ENCODE results near the gene MMP20. TPM values are rescaled to one million over a fixed set of nuclear protein-coding genes. Genes with fewer than 3 reads are reported as not detected.

Gene MMP20
- total and polyA plus RNA-seq, 8 donors = not detected

DNA sequence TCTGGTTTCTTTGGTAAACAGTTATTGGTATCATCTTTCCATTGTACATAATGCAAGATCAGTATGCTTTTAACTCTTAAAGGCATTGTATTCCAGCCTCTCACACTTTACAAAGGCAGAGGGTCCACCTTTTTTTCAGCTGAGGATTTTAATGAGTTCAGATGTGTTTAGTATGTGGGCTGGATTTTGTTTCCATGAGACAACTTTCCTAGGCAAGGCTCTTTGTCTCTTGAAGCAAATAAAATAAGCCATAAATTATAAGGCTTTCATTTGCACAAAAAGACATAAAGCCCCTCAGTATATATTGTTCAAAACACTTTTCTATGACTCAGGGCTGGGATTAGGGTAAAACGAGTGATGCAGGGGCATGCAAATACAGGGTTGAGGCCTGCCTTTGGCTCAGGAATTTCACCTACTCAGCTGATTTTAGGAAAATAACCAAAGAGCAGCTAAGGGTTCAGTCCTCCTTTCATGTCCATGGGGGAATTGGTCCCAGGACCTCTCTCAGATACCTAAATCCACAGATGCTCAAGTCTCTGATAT lies 7.6 kb downstream of the MMP20 start:
- H3K27ac ChIP-seq = no peak overlapping the region
- H3K4me3 ChIP-seq = no peak overlapping the region
- no peaks in the 10 kb centered on the region for H3K9me3 ChIP-seq
- TF ChIP-seq, protein P1, sequence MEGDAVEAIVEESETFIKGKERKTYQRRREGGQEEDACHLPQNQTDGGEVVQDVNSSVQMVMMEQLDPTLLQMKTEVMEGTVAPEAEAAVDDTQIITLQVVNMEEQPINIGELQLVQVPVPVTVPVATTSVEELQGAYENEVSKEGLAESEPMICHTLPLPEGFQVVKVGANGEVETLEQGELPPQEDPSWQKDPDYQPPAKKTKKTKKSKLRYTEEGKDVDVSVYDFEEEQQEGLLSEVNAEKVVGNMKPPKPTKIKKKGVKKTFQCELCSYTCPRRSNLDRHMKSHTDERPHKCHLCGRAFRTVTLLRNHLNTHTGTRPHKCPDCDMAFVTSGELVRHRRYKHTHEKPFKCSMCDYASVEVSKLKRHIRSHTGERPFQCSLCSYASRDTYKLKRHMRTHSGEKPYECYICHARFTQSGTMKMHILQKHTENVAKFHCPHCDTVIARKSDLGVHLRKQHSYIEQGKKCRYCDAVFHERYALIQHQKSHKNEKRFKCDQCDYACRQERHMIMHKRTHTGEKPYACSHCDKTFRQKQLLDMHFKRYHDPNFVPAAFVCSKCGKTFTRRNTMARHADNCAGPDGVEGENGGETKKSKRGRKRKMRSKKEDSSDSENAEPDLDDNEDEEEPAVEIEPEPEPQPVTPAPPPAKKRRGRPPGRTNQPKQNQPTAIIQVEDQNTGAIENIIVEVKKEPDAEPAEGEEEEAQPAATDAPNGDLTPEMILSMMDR (IDR thresholded peaks at IDR 0.05) = no peak
- WGBS, 2 donors = 62 to 81% methylated on average over 1 of the region's 1 CpG
- intact Hi-C loops (cut with DNase I) = no loop called here
- no peak for FAIRE-seq
- no peak for DNase-seq
- no peak for ATAC-seq
- H3K36me3 ChIP-seq = no peaks in the 10 kb centered on the region
- no peaks in the 10 kb centered on the region for H3K4me1 ChIP-seq
- no peaks in the 10 kb centered on the region for H3K27me3 ChIP-seq

DNA sequence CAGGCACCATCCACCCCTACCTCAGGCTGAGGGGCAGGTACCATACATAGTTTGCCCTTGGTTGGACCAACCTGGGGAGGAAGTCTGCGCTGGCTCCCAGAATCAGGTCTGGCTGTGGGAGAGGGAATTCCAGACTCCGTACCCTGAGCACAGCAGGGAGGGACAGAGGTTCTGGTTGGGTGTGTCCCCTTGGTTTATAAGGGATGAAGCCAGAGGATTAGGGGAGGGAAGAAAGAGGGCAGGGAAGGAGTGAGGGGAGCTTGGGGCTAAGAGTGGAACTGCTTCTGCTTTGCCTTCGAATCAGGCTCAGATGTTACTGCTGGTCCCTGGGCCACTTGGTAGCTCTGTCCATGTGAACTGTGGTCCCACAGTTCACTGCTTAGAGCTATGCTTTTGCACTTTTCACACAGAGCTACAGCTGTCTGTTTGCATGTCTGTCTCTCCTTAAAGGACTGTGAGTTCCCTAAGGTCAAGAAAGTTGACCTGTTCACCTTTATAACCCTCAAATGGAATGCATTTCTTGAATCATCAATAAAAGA lies 9.2 kb downstream of the MMP20 start:
- intact Hi-C loops (cut with DNase I) = no loop called here
- ATAC-seq (no peak), DNase-seq (no peak), FAIRE-seq (no peak)
- TF ChIP-seq, protein P1 (IDR thresholded peaks at IDR 0.05) = no peak
- H3K27ac ChIP-seq = no peak overlapping the region
- H3K36me3 ChIP-seq = no peaks in the 10 kb centered on the region
- H3K4me1 ChIP-seq = no peaks in the 10 kb centered on the region
- H3K9me3 ChIP-seq = no peaks in the 10 kb centered on the region
- no peaks in the 10 kb centered on the region for H3K27me3 ChIP-seq
- no peak overlapping the region for H3K4me3 ChIP-seq
- 76 to 82% methylated on average over 3 of the region's 3 CpGs for WGBS, 2 donors

DNA sequence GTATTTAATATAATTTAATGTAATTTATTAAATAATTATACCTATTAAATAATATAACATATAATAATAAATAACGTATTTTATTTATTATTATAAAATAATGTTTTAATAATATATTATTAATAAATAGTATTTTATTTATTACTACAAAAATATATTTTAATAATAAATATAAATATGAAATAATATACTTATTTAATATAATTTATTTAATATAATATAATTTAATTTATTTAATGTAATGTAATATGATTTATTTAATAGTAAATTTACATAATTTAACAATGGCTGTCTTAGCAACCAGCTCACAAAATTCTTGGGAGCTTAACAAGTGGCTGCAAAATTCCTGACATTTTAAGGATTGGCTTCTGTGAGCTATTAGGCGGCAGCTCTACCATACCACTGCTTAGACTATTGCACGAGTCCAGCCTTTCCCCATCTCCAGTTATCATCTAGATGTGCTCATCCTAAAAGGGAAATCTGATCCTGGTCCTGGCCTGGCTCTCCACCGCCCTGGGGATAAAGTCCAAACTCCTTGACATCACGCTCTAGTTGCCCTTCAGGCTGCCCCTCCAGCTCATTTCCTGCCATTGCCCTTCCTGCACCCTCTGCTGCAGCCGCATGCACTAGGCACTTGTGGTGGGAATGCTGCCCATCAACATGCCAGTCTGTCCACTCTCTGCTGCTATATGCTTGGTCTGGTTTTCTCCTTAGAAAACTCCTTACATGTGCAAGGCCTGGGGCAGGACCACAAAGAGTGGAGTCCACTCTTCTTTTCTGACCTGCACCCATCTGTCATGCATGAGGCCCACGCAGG lies 9.8 kb downstream of the MMP20 start:
- DNase-seq = no peak
- WGBS, 2 donors = 71 to 79% methylated on average over 7 of the region's 7 CpGs
- Histone ChIP-seq H3K4me1 (no peaks in the 10 kb centered on the region), H3K27me3 (no peaks in the 10 kb centered on the region), H3K9me3 (no peaks in the 10 kb centered on the region), H3K36me3 (no peaks in the 10 kb centered on the region), H3K4me3 (no peak overlapping the region), H3K27ac (no peak overlapping the region)
- FAIRE-seq = peak; percentile 99
- intact Hi-C loops (cut with DNase I) = no loop called here
- no peak for ATAC-seq
- TF ChIP-seq, protein P1 (IDR thresholded peaks at IDR 0.05) = no peak

DNA sequence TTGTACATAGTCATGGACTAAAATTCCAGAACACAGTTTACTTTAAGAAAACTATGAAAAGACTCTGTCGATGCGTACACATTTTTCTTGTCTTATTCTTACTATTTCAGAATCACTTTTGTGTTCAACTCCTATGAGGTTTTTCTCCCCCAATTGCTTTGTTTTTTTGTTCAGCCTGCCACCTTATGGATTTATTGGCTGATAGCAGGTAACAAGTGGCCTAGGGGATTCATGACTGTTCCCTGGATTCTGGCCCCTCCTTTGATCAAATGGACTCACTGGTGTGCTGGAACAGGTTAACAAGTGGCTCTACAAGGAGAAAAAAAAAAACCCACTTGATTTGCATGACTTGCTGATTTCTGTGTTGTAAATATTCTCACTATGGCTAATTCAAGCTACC lies 10.6 kb downstream of the MMP20 start:
- no peaks in the 10 kb centered on the region for H3K4me1 ChIP-seq
- WGBS, 2 donors = 87 to 90% methylated on average over 2 of the region's 2 CpGs
- no peak overlapping the region for H3K4me3 ChIP-seq
- DNase-seq (no peak), ATAC-seq (no peak), FAIRE-seq (no peak)
- H3K9me3 ChIP-seq = no peaks in the 10 kb centered on the region
- no peak overlapping the region for H3K27ac ChIP-seq
- TF ChIP-seq, protein P1 (IDR thresholded peaks at IDR 0.05) = no peak
- intact Hi-C loops (cut with DNase I) = no loop called here
- no peaks in the 10 kb centered on the region for H3K36me3 ChIP-seq
- H3K27me3 ChIP-seq = no peaks in the 10 kb centered on the region

DNA sequence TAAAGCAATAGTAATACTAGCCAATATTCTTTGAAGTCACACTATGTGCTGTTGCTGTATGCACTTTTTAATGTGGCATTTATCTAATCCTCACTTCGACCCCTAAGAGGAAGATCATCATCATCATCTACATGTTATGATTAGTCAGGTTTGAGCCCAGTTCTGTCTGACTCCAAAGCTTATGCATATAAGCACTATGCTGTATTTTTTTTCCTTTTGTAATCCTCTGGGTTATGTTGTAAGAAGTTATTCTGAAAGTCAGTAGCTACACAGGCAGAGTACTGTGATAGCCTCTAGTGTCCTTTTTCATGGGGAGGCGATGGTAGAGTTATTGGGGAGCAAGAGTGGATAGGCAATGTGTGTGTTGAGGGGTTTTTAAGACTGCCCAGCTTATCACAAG lies 11.1 kb downstream of the MMP20 start:
- no peaks in the 10 kb centered on the region for H3K4me1 ChIP-seq
- ATAC-seq (no peak), DNase-seq (no peak), FAIRE-seq (no peak)
- H3K4me3 ChIP-seq = no peak overlapping the region
- H3K27ac ChIP-seq = no peak overlapping the region
- H3K9me3 ChIP-seq = no peaks in the 10 kb centered on the region
- H3K36me3 ChIP-seq = no peaks in the 10 kb centered on the region
- WGBS, 2 donors = 75 to 91% methylated on average over 2 of the region's 2 CpGs
- no peaks in the 10 kb centered on the region for H3K27me3 ChIP-seq
- TF ChIP-seq, protein P1 (IDR thresholded peaks at IDR 0.05) = no peak
- intact Hi-C loops (cut with DNase I) = no loop called here

Measured in pancreas (tissue), 10 donors.